ENCODE results near the gene CPNE5.

- TF ChIP-seq EZH2phosphoT487 (IDR thresholded peaks at IDR 0.05; ENCODE audit: low read length) = no peak
- no peak for TF ChIP-seq CTCF (IDR thresholded peaks at IDR 0.05; ENCODE audit: low read length)
These were observed 23.1 kb upstream of the CPNE5 start for GRCh38 chr6:36862164-36862847.

Measured in MM.1S (cell line).